Common myeloid progenitor, CD34-positive (primary cell): Measurements from ENCODE around the gene SNX18.
"Not testable (repeated sequence)": the region's sequence is repeated elsewhere in the genome, so short reads cannot be mapped to it uniquely, and the experiment has no call there.

Experiments used
- CTCF ChIA-PET: fragments of 350-600 bp; sonication (Branson Sonifier 250); formaldehyde crosslinking; loops from one replicate; lab custom pipeline; 2021; ENCODE audit warnings: antibody characterized with exemption; lab: Charles Lee
- POLR2A ChIA-PET: fragments of 350-600 bp; sonication (Branson Sonifier 250); formaldehyde crosslinking; loops from one replicate; lab custom pipeline; 2021; ENCODE audit warnings: antibody characterized with exemption; lab: Charles Lee
- DNase-seq, 3 donors: peaks; one replicate each; pipeline versions ENCODE4 v3.0.0 to v3.0.0-alpha.2; 2013
- H3K27ac ChIP-seq, 2 experiments: 1 replicate in 1 of 2; 2 replicates in 1 of 2; pipeline ENCODE4 v1.7.0; 2013; ENCODE audit warnings: inconsistent platforms in 2 of 2, low read length in 2 of 2, mild to moderate bottlenecking in 2 of 2, low read depth in 1 of 2, moderate library complexity in 1 of 2; ENCODE audit not compliant: severe bottlenecking in 2 of 2, insufficient read depth in 1 of 2, poor library complexity in 1 of 2
- H3K27me3 ChIP-seq, 5 experiments: replicated peaks in 2 of 5; 1 replicate in 3 of 5; 2 replicates in 2 of 5; pipeline versions ENCODE4 v1.6.1 to v1.7.0; 2013; ENCODE audit warnings: low read length in 4 of 5, mild to moderate bottlenecking in 2 of 5, moderate library complexity in 2 of 5, inconsistent platforms in 1 of 5; ENCODE audit not compliant: insufficient read depth in 5 of 5, control insufficient read depth in 4 of 5
- H3K36me3 ChIP-seq, 4 experiments: 1 replicate in 2 of 4; 2 replicates in 2 of 4; pipeline versions ENCODE4 v1.6.1 to v1.7.0; 2013; ENCODE audit warnings: low read length in 3 of 4, control low read depth in 1 of 4, mild to moderate bottlenecking in 1 of 4; ENCODE audit not compliant: control insufficient read depth in 4 of 4, insufficient read depth in 4 of 4
- H3K4me1 ChIP-seq, 4 experiments: 1 replicate in 3 of 4; 2 replicates in 1 of 4; pipeline versions ENCODE4 v1.6.1 to v1.7.1; 2013; ENCODE audit warnings: low read length in 3 of 4, mild to moderate bottlenecking in 3 of 4, control low read depth in 1 of 4, inconsistent platforms in 1 of 4, moderate library complexity in 1 of 4; ENCODE audit not compliant: control insufficient read depth in 4 of 4, insufficient read depth in 4 of 4; ENCODE audit errors: control extremely low read depth in 1 of 4
- H3K4me3 ChIP-seq, 7 experiments: 1 replicate in 4 of 7; 2 replicates in 3 of 7; pipeline versions ENCODE4 v1.5.1 to v1.7.0; 2013; ENCODE audit warnings: mild to moderate bottlenecking in 7 of 7, low read length in 6 of 7, moderate library complexity in 6 of 7, inconsistent platforms in 2 of 7, low read depth in 2 of 7, control low read depth in 1 of 7; ENCODE audit not compliant: insufficient read depth in 4 of 7, control insufficient read depth in 1 of 7; ENCODE audit errors: extremely low read depth in 1 of 7
- H3K9me3 ChIP-seq, 5 experiments: 1 replicate in 4 of 5; 2 replicates in 1 of 5; pipeline versions ENCODE4 v1.6.1 to v1.7.1; 2013; ENCODE audit warnings: low read length in 4 of 5, mild to moderate bottlenecking in 2 of 5, inconsistent platforms in 1 of 5, low read depth in 1 of 5, moderate library complexity in 1 of 5; ENCODE audit not compliant: control insufficient read depth in 4 of 5, insufficient read depth in 2 of 5; ENCODE audit errors: control extremely low read depth in 1 of 5
- whole genome bisulfite sequencing: methylation state at CpG from one replicate; pipeline ENCODE4 v1.1.5; 2013; ENCODE audit not compliant: insufficient coverage; 5-methylcytosine and 5-hydroxymethylcytosine counted together

Gene SNX18

DNA sequence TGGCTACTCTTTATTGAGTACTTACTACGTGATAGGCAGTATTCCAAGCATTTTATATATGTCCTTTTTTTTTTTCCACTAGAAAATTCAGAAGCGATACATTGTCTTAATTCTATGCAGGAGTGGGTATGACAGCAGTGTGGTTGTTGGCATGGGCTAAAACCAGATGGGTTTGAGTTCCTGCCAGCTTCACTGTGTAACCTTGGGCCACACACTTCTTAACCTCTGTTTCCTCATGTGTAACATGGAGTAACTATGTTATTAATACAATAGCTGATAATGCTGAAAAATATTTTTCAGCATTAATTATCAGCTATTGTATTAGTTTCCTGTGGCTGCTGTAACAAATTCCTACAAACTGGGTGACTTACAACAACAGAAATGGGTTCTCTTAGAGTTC is 12.0 kb downstream of the SNX18 start:
- no peak overlapping the region for H3K27ac ChIP-seq
- CTCF ChIA-PET = interaction anchor here (1.8 kb wide), 1 partner anchor 11 kb away, joined by 5 read pairs; the partner anchor contains the start of gene SNX18
- no peaks in the 10 kb centered on the region for H3K9me3 ChIP-seq
- no CpG with 5 or more reads among the region's 2 CpGs for WGBS
- POLR2A ChIA-PET = no interaction called here
- H3K4me1 ChIP-seq = peaks cover 1 to 12% (median 7%) of the 10 kb centered on the region in 4 experiments
- H3K27me3 ChIP-seq = no peaks in the 10 kb centered on the region
- DNase-seq = peak in 1 of 3 donors; percentile 26
- H3K36me3 ChIP-seq = peaks cover 0 to 4% (median 2%) of the 10 kb centered on the region in 4 experiments
- H3K4me3 ChIP-seq = no peak overlapping the region

DNA sequence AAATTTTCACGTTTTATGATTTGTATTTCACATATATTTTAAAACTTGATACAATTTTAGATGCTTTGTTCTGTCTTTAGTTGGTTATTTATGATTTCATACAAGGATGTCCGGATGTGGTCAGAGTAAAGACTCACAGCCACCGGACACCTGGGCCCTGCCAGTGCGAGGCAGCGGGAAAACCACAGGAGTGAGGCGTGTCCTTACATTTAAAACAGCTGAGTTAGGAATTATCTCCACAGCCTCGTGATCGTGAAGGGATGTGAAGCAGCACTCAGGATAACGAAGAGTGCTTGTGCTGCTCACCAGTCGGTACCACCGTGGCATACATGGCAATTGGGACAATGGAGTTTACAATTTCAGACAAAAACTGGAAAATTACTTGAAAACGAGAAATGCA is 14.0 kb downstream of the SNX18 start:
- ChIA-PET POLR2A (no interaction called here), CTCF (no interaction called here)
- Histone ChIP-seq H3K4me1 (peaks cover 1 to 12% (median 7%) of the 10 kb centered on the region in 4 experiments), H3K4me3 (no peak overlapping the region), H3K27me3 (no peaks in the 10 kb centered on the region), H3K9me3 (no peaks in the 10 kb centered on the region), H3K36me3 (peaks cover 0 to 4% (median 0%) of the 10 kb centered on the region in 4 experiments), H3K27ac (no peak overlapping the region)
- WGBS = 75% methylated on average over 11 of the region's 12 CpGs
- no peak for DNase-seq

DNA sequence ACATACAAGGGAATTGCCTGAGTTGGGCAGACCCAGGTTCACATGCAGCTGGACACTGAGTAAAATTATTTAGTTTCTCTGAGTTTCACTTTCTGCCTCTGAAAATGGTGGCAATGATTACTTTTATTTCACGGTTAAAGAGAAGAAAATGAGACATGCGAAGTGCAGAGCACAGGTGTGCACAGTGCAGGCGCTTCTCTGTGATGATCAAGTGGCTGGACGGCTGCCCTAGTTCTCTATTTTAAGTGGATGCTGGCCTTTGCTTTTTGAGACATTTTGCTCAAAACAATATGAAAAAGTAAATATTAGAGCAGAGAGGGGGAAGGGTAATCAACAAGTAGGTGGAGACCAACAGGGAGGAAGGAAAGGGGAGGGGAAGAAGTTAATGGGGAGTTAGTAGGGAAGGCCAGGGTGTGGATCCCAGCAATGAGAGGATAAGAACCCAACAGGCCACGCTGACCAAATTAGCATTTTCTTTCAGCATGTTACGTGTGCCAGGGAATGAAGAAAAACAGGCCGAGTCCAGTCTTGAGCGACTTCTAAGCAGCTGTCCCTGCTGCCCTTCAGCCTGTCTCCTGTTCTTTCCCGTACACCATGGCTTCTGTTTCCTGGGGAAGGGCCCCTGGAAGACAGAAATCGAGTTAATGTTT is 16.1 kb downstream of the SNX18 start:
- H3K27ac ChIP-seq = no peak overlapping the region

DNA sequence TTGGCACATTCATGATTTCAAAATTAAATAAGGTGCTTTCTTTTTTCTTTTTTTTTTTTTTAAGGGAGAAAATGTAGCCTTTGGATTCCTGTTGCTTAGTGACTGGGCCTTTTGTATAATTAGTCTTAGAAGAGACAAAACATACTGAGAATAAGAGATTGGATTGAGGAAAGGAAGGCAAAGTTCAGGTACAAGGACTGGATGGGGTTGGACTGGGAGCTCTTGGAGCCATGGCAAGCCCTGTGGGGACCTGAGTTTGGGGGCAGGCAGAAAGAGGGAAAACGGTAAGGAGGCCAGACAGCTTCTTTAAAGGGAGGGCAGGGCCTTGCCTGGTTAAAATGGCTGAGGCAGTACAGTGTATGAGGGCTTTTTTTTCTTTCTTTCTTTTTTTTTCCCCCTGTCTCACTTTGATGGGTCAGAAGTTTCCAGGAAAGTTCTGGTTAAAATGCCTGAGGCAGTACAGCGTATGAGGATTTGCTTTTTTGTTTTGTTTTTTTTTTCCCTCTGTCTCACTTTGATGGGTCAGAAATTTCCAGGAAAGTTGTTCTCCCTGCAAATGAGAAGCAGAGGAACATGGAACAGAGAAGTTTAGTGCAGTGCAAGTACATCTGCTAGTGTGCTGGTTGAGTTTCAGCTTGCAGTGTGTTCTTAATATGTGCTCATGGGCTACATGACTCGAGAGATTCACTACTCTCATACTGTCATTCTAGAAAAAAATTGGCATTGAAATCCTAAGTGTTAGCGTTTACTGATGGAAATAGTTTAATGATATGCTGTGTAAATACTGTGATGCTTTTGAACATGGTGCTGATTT is 16.8 kb downstream of the SNX18 start:
- Histone ChIP-seq H3K4me1 (peaks cover 1 to 12% (median 7%) of the 10 kb centered on the region in 4 experiments), H3K36me3 (peaks cover 0 to 4% (median 0%) of the 10 kb centered on the region in 4 experiments), H3K9me3 (no peaks in the 10 kb centered on the region), H3K27ac (no peak overlapping the region), H3K4me3 (no peak overlapping the region), H3K27me3 (no peaks in the 10 kb centered on the region)
- CTCF ChIA-PET = interaction anchor here (1.4 kb wide), 1 partner anchor 17 kb away, joined by 4 read pairs; the partner anchor contains the start of gene SNX18
- WGBS = no CpG with 5 or more reads among the region's 4 CpGs
- DNase-seq = no peak
- POLR2A ChIA-PET = interaction anchor here (0.6 kb wide), 1 partner anchor 391 kb away, joined by 3 read pairs; no protein-coding TSS in a partner anchor

More for the DNA sequence above, 16.1 kb downstream of the SNX18 start:
- no peak overlapping the region for H3K4me3 ChIP-seq
- POLR2A ChIA-PET = interaction anchor here (0.6 kb wide), 1 partner anchor 392 kb away, joined by 3 read pairs; no protein-coding TSS in a partner anchor
- CTCF ChIA-PET = interaction anchor here (1.4 kb wide), 1 partner anchor 16 kb away, joined by 4 read pairs; the partner anchor contains the start of gene SNX18
- 97% methylated on average over 8 of the region's 10 CpGs for WGBS
- DNase-seq = no peak
- H3K27me3 ChIP-seq = no peaks in the 10 kb centered on the region
- H3K4me1 ChIP-seq = peaks cover 1 to 12% (median 7%) of the 10 kb centered on the region in 4 experiments
- no peaks in the 10 kb centered on the region for H3K9me3 ChIP-seq
- peaks cover 0 to 4% (median 0%) of the 10 kb centered on the region in 4 experiments for H3K36me3 ChIP-seq

DNA sequence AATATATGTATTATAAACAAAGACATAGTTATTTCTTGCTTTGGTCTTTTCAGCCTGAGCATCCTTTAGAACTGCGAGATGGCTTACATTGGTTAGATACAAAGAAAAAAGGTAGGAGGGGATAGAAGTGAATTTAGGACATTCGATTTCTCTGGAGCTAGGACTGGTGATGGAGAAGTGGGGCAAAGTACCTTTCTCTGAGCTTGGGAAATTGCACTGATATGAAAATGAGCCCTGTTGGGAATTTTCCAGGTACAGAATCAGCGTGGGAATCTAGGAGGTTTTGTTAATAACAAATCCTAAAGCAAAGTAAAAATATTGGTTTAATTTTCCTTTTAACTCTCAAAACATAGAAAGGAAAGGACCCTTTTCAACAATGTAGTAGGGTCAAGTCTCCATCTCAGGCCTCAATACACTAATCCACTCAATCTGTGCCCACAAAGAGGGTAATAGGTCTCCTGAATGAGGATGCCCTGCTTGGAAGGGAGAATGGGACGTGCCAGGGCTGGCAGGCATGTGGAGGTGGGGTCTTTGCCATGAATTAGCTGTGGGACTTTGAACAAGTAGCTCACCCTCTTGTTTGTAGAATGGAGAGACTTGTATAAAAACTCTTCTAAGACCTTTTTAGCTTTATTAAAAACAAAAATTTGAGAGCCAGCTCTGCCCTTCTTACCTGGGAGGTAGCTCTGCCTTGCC is 17.7 kb downstream of the SNX18 start:
- CTCF ChIA-PET = no interaction called here
- peaks cover 0 to 4% (median 0%) of the 10 kb centered on the region in 4 experiments for H3K36me3 ChIP-seq
- H3K4me3 ChIP-seq = no peak overlapping the region
- no peaks in the 10 kb centered on the region for H3K9me3 ChIP-seq
- H3K27me3 ChIP-seq = no peaks in the 10 kb centered on the region
- H3K27ac ChIP-seq = no peak overlapping the region
- H3K4me1 ChIP-seq = peaks cover 1 to 12% (median 7%) of the 10 kb centered on the region in 4 experiments
- POLR2A ChIA-PET = no interaction called here
- WGBS = 100% methylated on average over 2 of the region's 4 CpGs
- DNase-seq = no peak

DNA sequence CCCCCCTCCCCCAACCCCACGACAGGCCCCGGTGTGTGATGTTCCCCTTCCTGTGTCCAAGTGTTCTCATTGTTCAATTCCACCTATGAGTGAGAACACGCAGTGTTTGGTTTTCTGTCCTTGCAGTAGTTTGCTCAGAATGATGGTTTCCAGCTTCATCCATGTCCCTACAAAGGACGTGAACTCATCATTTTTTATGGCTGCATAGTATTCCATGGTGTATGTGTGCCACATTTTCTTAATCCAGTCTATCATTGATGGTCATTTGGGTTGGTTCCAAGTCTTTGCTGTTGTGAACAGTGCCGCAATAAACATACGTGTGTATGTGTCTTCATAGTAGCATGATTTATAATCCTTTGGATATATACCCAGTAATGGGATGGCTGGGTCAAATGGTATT is 18.8 kb downstream of the SNX18 start:
- POLR2A ChIA-PET, CTCF ChIA-PET, H3K36me3 ChIP-seq, DNase-seq, H3K27ac ChIP-seq, H3K4me3 ChIP-seq, H3K27me3 ChIP-seq, H3K9me3 ChIP-seq, H3K4me1 ChIP-seq: not testable (repeated sequence)
- 100% methylated on average over 1 of the region's 6 CpGs for WGBS
